ENCODE results near the gene CSNK1A1.

CSNK1A1 gene

GRCh38 chr5:149443210-149443609, 108.0 kb downstream of the CSNK1A1 start:
- Histone ChIP-seq H3K36me3 (ENCODE audit: control insufficient read depth, insufficient read depth, low read length) (no peaks in the 10 kb centered on the region), H3K27me3 (replicated peaks; ENCODE audit: control insufficient read depth, insufficient read depth, low read length) (no peaks in the 10 kb centered on the region), H3K4me3 (replicated peaks; ENCODE audit: low read depth, low read length) (no peak overlapping the region)
- TF ChIP-seq, protein P1, sequence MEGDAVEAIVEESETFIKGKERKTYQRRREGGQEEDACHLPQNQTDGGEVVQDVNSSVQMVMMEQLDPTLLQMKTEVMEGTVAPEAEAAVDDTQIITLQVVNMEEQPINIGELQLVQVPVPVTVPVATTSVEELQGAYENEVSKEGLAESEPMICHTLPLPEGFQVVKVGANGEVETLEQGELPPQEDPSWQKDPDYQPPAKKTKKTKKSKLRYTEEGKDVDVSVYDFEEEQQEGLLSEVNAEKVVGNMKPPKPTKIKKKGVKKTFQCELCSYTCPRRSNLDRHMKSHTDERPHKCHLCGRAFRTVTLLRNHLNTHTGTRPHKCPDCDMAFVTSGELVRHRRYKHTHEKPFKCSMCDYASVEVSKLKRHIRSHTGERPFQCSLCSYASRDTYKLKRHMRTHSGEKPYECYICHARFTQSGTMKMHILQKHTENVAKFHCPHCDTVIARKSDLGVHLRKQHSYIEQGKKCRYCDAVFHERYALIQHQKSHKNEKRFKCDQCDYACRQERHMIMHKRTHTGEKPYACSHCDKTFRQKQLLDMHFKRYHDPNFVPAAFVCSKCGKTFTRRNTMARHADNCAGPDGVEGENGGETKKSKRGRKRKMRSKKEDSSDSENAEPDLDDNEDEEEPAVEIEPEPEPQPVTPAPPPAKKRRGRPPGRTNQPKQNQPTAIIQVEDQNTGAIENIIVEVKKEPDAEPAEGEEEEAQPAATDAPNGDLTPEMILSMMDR (IDR thresholded peaks at IDR 0.05; ENCODE audit: insufficient read depth, low read length, poor library complexity, severe bottlenecking) = no peak
- DNase-seq (ENCODE audit: extremely low read depth, insufficient read length) = no peak

GRCh38 chr5:149442563-149443182, 108.6 kb downstream of the CSNK1A1 start:
- TF ChIP-seq, protein P1 (IDR thresholded peaks at IDR 0.05; ENCODE audit: insufficient read depth, low read length, poor library complexity, severe bottlenecking) = peak; percentile 94
- Histone ChIP-seq H3K4me3 (replicated peaks; ENCODE audit: low read depth, low read length) (no peak overlapping the region), H3K27me3 (replicated peaks; ENCODE audit: control insufficient read depth, insufficient read depth, low read length) (no peaks in the 10 kb centered on the region), H3K36me3 (ENCODE audit: control insufficient read depth, insufficient read depth, low read length) (no peaks in the 10 kb centered on the region)
- DNase-seq (ENCODE audit: extremely low read depth, insufficient read length) = peak; percentile 55

Data from GM06990 (cell line).